CD1c-positive myeloid dendritic cell (primary cell): ENCODE measurements around the gene ADAMTS6.
"Not testable (repeated sequence)": the region's sequence is repeated elsewhere in the genome, so short reads cannot be mapped to it uniquely, and the experiment has no call there.

Experiments
- DNase-seq: peaks from one replicate; pipeline ENCODE4 v3.0.0-alpha.2; 2016; ENCODE audit errors: extremely low spot score

The ADAMTS6 gene

DNA sequence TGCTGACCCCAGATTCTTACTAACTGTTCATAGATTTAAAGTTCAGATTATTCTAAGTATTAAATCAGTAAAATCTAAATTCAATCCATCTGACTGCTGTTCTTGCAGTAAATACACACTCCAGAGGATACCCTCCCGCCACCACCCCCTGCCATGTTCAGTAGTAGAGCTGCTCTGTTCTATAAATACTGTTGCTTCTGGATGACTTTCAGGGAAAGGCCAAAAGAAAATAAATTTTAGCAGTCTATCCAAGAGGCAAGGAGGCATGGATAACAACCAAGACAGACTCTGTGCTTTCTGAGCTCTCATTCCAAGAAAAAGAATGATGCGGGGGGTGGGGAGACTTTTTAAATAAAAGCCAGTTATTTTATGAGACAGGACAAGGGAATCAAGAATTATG, 115.1 kb downstream of the ADAMTS6 start:
- DNase-seq = no peak

DNA sequence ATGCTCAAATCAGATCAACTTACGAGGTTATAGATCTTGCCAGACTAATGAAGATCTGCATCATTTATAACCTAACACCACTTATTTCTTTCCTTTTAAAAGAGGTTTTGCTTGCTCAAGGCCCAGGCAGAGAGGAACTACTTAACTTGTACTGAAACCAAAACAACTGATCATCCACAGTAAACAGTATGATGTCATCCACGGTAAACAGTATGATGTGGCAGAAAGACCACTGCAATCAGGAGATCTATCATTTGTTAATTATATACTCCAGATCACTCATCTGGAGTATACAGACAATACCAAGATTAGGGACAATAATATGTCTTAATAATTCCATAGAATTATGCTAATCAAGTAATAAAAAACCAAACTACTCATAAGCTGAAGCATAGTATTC, 116.8 kb downstream of the ADAMTS6 start:
- no peak for DNase-seq

DNA sequence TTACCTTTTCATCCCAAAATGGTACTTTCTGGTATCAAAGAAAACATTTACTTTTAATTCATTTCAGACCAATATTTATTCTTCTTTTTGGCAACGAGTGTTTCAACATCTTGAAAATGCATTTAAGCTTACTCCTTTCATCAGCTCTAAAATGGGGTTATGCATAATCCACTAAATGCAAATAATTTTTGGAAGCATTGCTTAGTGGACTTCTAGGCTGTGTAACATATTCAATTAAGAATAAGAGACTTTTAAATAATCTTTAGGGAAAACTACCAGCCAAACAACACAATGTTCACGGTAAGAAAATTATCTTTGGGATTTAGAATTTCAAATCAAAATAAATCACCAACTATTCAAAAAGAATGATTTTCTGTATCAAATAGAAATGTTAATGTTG, 118.2 kb downstream of the ADAMTS6 start:
- no peak for DNase-seq

DNA sequence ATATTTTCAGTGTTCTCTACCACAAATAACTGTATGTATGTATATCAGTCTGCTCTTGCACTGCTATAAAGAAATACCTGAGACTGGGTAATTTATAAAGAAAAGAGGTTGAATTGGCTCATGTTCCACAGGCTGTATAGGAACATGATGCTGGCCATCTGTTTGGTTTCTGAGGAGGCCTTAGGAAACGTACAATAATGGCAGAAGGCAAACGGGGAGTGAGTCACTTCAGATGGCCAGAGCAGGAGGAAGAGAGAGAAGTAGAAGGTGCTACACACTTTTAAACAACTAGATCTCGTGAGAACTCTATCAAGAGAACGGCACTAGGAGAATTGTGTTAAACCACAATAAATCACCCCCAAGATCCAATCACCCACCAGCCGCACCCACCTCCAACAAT, 121.7 kb downstream of the ADAMTS6 start:
- DNase-seq = no peak

DNA sequence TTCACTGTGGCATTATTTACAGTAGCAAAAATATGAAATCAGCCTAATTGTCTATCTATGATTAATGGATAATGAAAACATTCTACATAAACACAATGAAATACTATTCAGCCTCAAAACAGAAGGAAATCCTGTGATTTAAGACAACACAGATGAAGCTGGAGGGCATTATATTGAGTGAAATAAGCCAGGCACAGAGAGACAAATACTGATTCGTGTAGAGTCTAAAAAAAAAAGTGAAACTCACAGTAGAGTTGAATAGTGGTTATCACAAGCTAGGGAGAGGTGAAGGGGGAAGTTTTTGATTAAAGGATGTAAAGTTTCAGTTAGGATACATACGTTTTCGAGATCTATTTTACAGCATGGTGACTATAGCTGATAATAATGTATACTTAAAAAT, 122.2 kb downstream of the ADAMTS6 start:
- DNase-seq = no peak

DNA sequence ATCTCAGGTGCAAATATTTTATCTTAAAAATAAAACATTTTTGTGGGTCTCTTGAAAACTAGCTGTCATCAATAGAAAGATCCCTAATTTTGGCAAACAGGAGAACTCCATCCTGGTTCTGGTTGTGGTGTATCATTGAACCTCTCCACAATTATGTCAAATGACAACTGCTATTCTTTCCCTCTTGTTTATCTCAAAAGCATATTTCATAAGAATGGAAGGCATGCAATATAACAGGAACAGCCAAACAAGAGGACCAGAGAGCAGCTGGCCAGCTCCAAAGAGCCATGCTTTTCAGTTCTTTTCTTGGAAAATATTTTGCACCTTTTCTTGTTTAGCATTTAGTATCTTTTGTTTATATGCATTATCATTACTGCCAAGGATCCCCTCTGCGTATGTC, 125.4 kb downstream of the ADAMTS6 start:
- no peak for DNase-seq

DNA sequence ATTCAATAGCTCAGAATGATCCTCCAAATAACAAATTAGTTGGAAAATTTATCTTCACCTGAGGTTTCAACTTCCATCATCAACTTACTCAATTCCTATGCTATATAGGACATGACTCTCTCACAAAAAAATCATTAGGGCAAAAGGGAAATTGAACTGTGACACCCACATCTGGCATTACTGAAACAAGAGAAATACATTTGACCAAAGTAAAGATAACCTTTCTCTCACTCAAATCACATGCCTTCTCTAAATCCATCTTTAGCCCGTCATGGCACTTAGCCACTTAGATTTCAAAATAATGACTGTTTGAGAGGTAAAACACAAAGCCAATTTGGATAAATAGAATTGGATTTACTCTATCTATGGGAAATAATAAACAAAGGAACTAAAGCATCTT, 126.4 kb downstream of the ADAMTS6 start:
- no peak for DNase-seq

DNA sequence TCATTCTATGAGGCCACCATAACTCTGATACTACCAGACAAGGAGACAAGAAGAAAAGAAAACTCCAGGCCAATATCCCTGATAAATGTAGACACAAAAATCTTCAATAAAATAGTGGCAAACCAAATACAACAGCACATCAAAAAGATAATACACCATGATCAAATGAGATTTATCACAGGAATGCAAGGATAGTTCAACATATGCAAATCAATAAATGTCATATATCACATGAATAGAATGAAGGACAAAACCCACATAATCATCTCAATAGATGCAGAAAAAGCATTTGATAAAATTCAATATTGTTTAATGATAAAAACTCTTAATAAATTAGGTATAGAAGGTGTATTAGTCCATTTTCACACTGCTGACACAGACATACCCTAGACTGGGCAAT, 139.9 kb downstream of the ADAMTS6 start:
- DNase-seq = no peak

DNA sequence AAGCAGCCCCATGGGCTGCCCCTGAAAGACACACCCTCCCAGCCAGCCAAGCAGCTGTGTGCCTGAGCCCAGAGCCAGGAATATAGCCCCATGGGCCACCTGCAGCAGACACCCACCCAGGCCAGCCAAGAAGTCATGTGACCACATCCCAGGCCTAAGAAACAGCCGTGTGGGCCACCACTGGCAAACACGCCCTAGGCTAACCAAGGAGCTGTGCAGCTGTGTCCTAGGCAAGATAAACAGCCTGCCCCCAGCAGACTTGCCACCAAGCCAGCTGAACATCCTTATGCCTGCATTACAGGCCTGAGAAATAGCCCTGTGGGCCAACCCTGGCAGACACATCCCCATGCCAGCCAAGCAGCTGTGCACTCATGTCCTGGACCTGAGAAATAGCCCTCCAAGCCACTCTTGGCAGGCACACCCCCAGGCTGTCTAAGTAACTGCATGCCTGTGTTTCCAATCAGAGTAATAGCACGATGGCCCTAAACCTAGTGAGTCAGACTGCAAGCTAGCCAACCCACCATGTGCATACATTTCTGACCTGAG, 143.0 kb downstream of the ADAMTS6 start:
- DNase-seq = no peak

DNA sequence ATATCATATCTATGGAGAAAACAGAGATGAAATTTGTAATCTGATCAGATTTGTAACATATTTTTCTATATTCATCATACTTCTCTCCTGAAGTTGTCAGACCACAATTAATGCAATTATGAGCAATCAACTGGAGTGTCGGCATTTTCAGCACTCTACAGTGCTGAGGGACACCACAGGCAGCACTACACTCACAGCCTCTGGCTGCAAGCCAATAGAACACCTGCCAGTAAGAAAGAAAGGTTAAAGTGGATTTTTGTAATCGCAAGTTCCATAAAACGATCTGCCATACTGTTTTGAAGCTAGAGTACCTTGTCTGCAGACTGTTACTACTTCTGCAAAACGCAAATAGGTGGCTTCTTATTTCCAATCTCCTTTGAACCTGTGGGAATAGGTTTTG, 147.6 kb downstream of the ADAMTS6 start:
- DNase-seq = no peak

DNA sequence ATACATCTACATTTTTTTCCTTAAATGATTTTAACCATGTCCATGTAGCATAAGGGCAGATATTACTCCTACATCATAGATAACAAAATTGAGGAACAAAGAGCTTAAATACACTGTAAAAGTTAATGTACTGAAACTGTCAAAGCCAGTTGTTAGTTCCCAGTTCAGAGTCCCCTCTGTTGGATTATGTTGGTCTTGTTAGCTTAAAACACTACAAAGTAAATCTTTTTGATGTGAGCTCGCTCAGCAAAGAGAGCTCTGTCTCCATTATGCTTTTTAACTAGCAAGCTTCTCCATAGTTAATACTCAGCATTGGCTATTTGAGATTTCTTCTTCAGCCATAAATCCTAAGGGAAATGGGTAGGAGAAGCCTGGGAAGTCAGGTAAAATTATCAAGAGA, 149.1 kb downstream of the ADAMTS6 start:
- DNase-seq = no peak

DNA sequence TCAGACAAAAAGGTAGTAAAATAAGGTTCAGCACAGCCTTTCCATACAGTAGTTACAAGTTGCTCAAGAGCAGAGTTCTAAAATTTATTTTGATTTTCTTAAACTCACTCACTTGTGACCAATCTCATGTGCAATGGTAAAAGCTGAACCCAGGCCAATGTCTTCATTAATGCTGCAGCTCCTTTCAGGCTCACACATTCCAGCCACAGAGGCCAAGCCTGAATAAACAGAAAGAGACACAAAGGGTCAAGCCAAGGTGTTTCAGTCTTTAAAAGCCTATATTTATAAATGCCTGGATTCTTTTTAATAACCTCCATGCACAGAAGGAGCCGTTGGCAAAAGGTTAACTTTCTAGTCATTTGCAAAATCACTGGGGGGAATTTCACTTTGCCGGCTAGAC, 152.5 kb downstream of the ADAMTS6 start:
- no peak for DNase-seq

DNA sequence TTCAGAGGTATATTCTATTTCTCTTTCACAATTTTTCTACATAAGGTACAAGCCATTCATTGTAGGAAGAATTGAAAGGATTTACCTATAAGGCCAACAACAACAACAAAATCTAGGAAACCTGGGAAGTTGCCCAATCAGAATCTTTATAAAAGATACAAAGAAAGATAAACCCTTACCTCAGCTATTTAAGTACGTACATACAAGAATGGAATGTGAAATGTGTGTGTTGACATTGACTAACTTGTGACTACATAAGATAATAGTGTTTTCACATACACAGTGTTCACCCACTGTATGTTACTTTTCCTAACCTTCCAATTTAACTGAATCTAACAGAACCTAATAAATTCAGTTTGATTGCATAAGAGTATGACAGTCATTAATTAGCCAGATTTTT, 154.1 kb downstream of the ADAMTS6 start:
- no peak for DNase-seq

DNA sequence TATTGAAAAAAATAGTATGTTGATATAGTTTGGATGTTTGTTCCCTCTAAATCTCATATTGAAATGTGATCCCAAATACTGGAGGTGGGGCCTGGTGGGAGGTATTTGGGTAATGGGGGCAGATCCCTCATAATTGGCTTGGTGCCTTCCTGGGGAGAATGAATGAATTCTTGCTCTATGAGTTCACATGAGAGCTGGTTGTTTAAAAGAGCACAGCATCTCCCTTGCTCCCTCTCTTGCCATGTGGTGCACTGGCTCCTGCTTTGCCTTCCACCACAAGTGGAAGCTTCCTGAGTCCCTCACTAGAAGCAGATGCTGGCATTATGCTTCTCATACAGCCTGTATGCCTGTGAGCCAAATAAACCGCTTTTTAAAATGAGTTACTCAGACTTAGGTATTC, 154.8 kb downstream of the ADAMTS6 start:
- DNase-seq = no peak

DNA sequence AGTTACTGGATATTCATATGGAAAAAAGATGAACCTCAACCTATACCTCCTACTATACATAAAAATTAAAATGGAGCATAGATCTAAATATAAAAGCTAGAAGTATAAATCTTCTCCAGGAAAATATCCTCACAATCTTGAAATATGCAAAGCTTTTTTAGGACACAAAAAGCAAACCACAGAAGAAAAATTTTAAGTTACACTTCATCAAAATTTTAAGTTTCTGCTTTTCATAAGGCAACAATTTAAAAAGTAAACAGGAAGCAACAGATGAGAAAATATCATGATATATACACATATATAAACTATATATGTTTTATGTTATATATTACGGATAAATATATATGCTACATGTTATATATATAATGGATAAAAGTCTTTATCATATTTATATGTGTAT, 157.5 kb downstream of the ADAMTS6 start:
- DNase-seq = no peak

DNA sequence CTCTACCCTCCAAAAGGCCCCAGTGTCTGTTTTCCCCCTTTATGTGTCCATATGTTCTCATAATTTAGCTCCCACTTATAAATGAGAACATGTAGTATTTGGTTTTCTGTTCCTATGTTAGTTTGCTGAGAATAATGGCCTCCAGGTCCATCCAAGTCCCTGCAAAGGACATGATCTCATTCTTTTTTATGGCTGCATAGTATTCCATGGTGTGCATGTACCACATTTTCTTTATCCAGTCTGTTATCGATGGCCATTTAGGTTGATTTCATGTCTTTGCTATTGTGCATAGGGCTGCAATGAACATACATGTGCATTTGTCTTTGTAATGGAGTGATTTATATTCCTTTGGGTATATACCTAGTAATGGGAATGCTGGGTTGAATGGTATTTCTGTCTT, 161.0 kb downstream of the ADAMTS6 start:
- DNase-seq = not testable (repeated sequence)

DNA sequence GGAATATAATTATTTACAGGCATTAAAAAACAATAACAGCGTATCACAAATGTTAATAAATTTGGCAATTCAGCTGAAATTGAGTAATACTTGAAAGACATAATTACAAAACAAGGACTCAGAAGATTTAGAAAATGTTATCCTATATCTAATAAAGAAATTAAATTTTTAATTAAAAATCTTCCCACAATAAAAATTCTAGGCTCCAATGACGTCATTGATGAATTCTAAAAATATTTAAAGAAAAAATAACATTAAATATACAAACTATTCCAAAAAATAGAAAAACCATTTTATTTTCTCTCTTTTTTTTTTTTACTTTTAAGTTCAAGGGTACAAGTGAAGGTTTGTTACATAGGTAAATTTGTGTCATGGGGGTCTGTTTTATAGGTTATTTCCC, 161.5 kb downstream of the ADAMTS6 start:
- no peak for DNase-seq

DNA sequence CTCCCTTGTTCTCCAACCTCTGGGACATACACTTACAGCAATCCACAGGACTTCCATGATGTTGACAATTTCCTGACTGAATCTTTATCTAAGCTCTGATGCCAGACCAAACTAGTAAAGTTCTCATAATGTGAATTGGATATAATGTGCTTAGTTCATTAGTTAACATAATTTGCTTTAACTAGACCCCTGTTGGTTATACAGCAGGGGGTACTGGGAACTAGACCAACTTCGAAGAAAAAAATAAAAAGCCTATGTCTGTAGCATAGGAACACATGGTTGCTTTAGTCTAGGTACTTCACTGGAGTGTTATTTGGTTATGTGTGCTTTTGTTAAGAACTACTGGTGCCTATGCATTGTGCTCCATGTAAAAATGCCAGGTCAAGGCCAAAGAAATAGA, 173.8 kb downstream of the ADAMTS6 start:
- DNase-seq = no peak

DNA sequence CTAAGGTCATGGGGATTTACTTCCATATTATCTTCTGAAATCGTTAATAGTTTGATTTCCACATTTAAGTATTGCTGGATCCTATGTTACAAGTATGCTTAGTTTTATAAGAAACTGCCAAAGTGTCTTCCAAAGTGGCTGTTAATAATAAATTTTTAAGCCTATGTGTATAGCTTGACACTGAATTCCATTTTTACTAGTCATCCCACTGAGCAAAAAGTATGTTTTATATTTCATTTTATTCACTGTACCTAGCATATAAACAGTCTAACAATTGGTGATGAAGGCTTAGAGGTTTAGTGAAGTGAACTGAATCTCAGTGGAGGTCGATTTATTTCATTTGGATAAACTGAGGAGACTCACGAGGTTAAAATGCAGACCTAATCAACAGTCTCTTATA, 174.6 kb downstream of the ADAMTS6 start:
- DNase-seq = no peak

DNA sequence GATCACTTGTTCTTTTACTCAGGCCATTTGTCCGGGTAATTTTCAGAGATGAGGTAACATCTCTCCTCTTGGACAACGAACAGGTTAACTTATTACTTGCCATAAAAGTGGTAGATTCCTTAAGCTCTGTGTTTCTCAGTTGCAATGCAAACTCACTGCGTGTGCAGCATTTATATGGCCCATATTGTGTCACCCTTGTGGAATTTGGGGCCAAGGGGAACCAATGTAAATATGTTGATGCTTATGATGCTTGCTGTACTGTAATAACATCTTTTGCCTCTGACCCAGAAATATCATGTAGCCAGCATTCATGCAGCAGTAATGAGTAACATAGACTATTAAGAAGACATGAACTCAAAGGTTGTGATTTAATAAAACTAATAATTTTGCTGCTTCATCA, 175.8 kb downstream of the ADAMTS6 start:
- DNase-seq = no peak

DNA sequence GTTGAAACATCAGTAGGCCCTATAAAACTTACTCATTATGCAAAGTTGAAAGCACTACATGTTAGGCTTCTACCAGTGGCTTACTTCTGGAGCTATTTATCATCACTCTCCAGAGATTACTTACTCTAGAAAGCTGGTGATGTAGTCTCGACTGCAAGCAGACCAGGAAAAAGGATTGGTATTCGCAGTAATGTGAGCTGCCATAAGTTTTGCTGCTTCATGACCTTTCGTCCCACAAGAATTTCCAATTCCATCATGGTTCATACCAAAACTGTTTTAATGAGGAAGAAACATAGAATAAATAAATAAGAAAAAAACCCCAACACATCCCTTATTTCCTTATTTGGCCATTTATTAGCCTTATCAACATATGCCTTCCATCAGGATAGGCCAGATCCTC, 181.9 kb downstream of the ADAMTS6 start:
- no peak for DNase-seq

DNA sequence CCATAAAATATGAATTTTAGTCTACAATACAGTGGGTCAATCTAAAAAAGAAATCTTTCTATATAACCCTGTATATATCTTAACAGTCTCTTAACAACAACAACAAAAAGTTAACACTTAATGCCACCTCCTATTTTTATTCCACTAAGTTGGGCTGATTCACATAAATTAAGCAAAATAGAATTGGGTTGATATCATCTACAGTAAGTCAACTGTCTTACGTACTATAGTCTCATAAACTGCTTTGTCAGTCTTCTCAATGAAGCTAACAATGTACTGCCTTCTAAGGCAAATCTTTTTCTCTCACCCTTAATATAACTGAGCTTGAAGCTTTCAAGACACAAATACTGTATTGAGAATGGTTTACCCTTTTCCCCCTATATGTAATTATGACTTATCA, 185.7 kb downstream of the ADAMTS6 start:
- no peak for DNase-seq

DNA sequence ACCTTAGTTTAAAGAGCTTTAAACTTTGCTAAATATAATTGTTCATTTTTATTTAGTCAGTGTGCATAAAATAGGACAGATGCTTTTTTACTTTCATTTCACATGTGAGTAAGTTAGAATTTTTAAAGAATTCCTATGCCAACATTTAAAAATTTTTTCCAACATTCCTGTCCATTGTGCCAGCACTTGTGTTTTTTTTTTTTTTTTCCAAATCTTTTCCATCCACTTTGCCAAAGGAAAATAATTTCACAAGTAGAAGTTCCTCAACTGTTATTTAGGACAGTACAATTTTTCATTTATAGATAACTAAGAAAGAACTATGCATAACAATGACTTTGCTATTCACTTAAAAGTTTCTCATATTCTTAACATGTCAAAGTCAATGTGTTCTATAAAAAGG, 189.5 kb downstream of the ADAMTS6 start:
- no peak for DNase-seq

DNA sequence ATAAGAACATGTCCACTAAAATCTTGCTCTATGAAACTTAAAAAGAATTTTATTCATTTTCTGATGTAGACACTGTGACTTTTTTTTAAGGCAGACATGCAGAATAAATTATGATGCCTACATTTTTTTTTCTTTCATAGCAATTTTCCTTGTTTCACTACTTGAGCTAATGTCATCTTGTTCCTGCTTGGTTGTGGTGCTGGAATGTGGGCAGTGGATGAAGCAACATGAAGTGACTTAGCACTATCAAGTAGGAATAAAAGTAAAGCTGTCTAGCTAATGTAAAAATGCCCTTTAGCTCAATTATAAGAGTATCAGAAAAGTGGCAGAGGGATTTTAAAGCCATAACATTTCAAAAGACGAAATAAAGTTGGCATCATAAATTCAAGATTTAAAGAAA, 191.0 kb downstream of the ADAMTS6 start:
- no peak for DNase-seq

DNA sequence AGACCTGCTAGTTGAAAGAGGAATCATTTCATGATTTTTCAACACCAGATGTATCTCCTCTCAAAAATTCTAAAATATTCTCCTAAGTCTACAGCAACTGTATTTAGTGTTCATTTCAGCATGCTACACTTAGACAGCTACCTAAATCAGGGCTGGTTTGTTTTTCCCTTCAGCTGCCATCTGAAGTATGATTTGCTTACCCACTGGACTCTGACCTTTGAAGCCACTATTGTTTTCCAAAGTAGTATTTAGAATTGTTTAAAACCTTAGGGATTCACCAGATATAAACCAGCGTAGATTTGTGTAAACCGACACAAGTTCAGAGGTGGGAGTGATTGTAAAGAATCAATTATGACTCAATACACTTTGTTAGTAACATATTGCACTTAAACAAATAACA, 193.1 kb downstream of the ADAMTS6 start:
- no peak for DNase-seq
